HG02571 (cell line): Measurements from ENCODE around the gene SERTM2.

Experiments used
- ATAC-seq: cut with Tn5 transposase; IDR thresholded peaks from one replicate; pipeline ENCODE4 v1.9.1; 2021; ENCODE audit warnings: mild to moderate bottlenecking, moderate library complexity; ENCODE audit not compliant: unreplicated experiment

Gene SERTM2

DNA sequence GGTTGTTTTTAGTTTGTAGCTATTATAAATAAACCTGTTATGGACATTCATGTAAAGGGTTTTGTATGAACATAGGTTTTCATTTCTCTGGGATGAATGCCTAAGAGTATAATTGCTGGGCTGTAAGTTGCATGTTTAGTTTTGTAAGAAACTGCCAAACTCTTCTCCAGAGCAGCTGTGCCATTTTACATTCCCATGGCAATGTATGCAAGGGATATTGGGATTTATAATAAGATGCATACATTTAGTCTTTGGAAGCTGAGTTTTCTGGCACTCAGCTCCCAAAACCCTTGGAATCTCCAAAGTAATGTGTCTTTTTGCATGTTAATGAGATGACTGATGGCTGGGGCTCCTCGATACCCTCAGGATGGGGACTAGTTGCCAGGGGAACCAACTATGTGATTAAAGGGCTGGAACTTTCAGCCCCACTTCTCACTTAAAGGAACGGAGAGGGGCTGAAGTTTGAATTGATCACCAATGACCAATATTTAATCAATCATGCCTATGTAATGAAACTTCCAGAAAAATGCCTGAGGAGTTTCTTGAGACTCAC lies 44.0 kb downstream of the SERTM2 start:
- ATAC-seq = no peak

DNA sequence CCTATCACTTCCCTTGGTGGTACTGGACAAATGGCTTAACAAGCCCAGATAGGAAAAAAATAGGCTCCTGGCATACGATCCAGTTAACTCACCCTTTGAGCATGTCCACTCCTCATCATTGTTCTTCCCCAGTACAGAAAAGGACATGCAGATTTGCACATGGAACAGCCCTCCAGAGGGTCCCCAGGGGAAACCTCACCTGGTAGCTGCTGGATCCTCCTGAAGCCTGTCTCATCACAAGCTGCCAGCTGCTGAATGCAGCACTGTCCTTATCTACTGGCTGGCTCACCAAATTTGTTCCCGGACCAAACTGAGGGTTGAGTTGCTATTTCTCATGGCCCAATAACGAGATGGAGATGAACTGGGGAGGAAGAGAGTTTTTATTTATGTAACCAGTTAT lies 49.4 kb downstream of the SERTM2 start:
- ATAC-seq = no peak

DNA sequence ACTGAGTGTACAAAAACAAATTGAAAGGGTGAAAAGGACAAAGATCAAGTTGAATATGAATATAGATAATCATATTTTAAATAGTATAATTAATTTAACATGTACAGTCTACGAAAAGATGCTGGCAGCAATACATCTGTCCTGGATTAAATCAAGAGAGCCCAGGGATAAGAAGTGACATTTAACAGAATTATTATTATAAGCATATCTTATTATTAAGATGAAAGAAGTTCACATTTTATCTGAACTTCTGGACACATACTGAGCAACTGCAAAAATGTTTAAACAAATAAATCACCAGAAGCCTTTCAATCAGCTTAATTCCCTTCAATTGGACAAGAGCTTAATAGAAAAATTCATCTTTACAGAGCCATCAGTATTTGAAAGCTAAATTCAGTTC lies 50.4 kb downstream of the SERTM2 start:
- ATAC-seq = no peak

DNA sequence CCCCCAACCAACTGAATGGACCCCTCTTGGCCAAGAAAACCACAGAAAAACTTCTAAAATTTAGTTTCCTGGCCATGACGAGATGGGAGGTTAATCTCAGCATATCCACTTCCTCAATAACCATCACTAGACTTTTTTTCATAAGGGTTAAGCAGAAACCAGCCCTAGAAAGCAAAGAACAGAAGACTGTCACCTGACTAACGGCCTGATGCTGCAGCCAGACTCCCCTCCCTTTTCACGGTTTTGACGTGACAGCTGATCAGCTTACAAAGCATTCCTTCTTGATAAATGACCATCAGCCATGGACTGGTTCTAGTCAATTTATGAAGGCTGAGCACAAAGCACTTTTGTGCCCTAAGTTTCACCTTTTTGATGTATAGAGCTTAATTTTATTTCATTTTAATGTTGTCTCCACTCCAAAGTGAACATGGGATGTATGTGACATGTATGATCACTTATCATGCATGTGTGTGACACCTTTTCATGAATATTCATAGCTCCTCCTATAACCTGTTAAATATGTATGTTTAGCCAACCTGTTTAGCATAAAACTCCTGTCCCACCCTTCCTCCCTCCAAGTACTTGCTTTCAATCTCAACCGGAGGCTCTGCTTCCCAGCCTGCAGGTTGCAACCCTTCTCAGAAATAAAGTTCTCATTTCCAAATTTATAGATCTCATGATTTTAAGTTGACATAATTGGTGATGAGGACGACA lies 56.3 kb downstream of the SERTM2 start:
- no peak for ATAC-seq

DNA sequence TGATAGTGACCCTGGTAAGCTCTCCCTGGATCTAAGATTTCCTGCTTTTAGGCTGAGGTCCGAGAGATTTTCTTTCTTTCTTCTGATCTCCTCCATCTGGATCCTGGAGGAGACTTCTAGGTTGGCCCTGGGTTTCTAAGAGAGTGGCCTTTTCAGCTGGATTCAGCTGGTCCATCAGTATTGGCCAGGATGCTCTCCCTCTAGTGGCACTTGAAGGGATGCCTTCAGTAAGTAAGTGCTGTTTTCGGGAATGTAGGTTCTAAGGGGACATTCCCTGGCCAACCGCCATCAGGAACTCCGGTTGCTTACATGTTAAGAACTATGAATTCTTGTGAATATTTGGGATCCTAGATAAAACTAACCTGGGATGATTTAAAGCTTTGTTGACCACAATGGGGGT lies 56.9 kb downstream of the SERTM2 start:
- no peak for ATAC-seq

DNA sequence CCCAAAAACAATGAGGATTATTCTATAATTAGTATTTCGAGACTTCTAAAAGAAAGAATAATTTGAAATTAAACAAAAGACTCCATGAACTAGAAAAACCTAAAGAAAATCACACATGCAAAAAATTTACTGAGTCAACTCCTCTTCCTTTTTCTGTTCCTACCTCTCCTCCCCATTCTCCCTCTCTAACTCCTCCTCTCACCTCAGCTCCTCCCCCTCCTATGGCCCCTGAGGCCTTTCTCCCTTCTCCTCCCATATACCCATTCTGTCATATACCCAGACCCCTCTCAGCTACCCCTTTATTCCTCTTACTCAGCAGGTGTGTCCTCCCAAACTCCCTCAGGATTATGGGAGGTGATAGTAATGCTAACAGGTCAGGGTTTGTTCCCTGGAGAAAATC lies 57.4 kb downstream of the SERTM2 start:
- ATAC-seq = no peak
